Brain microvascular endothelial cell (primary cell): ENCODE results near the gene ALOX12.

Experiments used
- DNase-seq: peaks from one replicate; pipeline ENCODE4 v3.0.0-alpha.2; 2020
- H3K27ac ChIP-seq: fragments of 250-450 bp; sonication (Bioruptor Pico); 2 replicates; pipeline ENCODE4 v1.5.1; 2020; ENCODE audit warnings: mild to moderate bottlenecking, moderate library complexity
- H3K27me3 ChIP-seq: fragments of 250-450 bp; sonication (Bioruptor Pico); replicated peaks from 2 replicates; pipeline ENCODE4 v1.5.1; 2020; ENCODE audit warnings: mild to moderate bottlenecking
- H3K36me3 ChIP-seq: fragments of 250-450 bp; sonication (Bioruptor Pico); replicated peaks from 2 replicates; pipeline ENCODE4 v1.5.1; 2020; ENCODE audit warnings: mild to moderate bottlenecking
- H3K4me3 ChIP-seq: 2 replicates; pipeline ENCODE4 v1.5.1; 2011; ENCODE audit warnings: low read depth, mild to moderate bottlenecking, control low read depth, low read length, moderate library complexity
- CTCF ChIP-seq: IDR thresholded peaks from 2 replicates; pipeline ENCODE4 v1.5.1; 2011; ENCODE audit warnings: low read depth, mild to moderate bottlenecking, moderate library complexity, low read length, control low read depth, inconsistent platforms; ENCODE audit errors: missing control alignments
- in situ Hi-C: cut with HindIII; loops from 2 replicates; pipeline ENCODE4 v1.10.0; 2017; ENCODE audit warnings: low sequenced_read_pairs, low pct_ligation_motif_present

ALOX12 gene

GRCh38 chr17:7022781-7023571 lies 27.1 kb downstream of the ALOX12 start, which contains the start of gene BCL6B:
Gene BCL6B, plus strand, starts transcription at chr17:7023050. Its CDS starts 622 bp downstream, at chr17:7023672.
- Histone ChIP-seq H3K36me3 (no peaks in the 10 kb centered on the region), H3K27ac (no peak within 1 kb of the TSS), H3K4me3 (peak within 1 kb of the TSS; percentile 30), H3K27me3 (no peaks in the 10 kb centered on the region)
- TF ChIP-seq CTCF = peak; percentile 6
- in situ Hi-C loops = no loop called here
- no peak for DNase-seq

- Histone ChIP-seq H3K4me3 (peak overlapping the region; percentile 30), H3K36me3 (no peaks in the 10 kb centered on the region), H3K27me3 (no peaks in the 10 kb centered on the region), H3K27ac (no peak overlapping the region)
- DNase-seq = peak; percentile 81
- in situ Hi-C loops = no loop called here
- TF ChIP-seq CTCF = no peak
Measured at GRCh38 chr17:7023576-7024401, 27.9 kb downstream of the ALOX12 start.

- no peak for DNase-seq
- no peak overlapping the region for H3K4me3 ChIP-seq
- no peaks in the 10 kb centered on the region for H3K27me3 ChIP-seq
- in situ Hi-C loops = no loop called here
- H3K27ac ChIP-seq = no peak overlapping the region
- TF ChIP-seq CTCF = no peak
- H3K36me3 ChIP-seq = no peaks in the 10 kb centered on the region
Measured at GRCh38 chr17:7024402-7024785, 28.5 kb downstream of the ALOX12 start.

GRCh38 chr17:7025245-7025644 lies 29.4 kb downstream of the ALOX12 start:
- Histone ChIP-seq H3K27ac (no peak overlapping the region), H3K27me3 (no peaks in the 10 kb centered on the region), H3K4me3 (no peak overlapping the region), H3K36me3 (no peaks in the 10 kb centered on the region)
- TF ChIP-seq CTCF = no peak
- DNase-seq = no peak
- in situ Hi-C loops = no loop called here

- DNase-seq = no peak
- in situ Hi-C loops = no loop called here
- TF ChIP-seq CTCF = no peak
- no peaks in the 10 kb centered on the region for H3K36me3 ChIP-seq
- no peaks in the 10 kb centered on the region for H3K27me3 ChIP-seq
- H3K4me3 ChIP-seq = no peak overlapping the region
- no peak overlapping the region for H3K27ac ChIP-seq
Measured at GRCh38 chr17:7026471-7027115, 30.7 kb downstream of the ALOX12 start.
